NCI-H187 (cell line): ENCODE data around the gene DLGAP5.

ENCODE experiments used
- DNase-seq, 2 experiments: peaks; one replicate each; lab custom pipeline; 2025; lab: John Stamatoyannopoulos, UW

The DLGAP5 gene

GRCh38 chr14:55180434-55180833 is 11.0 kb downstream of the DLGAP5 start:
- no peak for DNase-seq

- DNase-seq, result no peak
These were observed 11.4 kb downstream of the DLGAP5 start for GRCh38 chr14:55180006-55180405.

GRCh38 chr14:55170526-55170925 is 20.9 kb downstream of the DLGAP5 start:
- DNase-seq, result no peak

- no peak for DNase-seq
These were observed 30.4 kb downstream of the DLGAP5 start for GRCh38 chr14:55160989-55161388.

GRCh38 chr14:55158412-55158811 is 33.0 kb downstream of the DLGAP5 start:
- DNase-seq, result no peak

GRCh38 chr14:55157080-55157479 is 34.3 kb downstream of the DLGAP5 start:
- no peak for DNase-seq

- no peak for DNase-seq
These were observed 37.4 kb downstream of the DLGAP5 start for GRCh38 chr14:55153951-55154350.

- DNase-seq, result no peak
These were observed 39.2 kb downstream of the DLGAP5 start for GRCh38 chr14:55152052-55152753.

GRCh38 chr14:55151601-55152000 is 39.8 kb downstream of the DLGAP5 start:
- DNase-seq, result no peak

- no peak for DNase-seq
These were observed 45.0 kb downstream of the DLGAP5 start for GRCh38 chr14:55146425-55146824.

GRCh38 chr14:55142466-55142865 is 48.9 kb downstream of the DLGAP5 start:
- no peak for DNase-seq

GRCh38 chr14:55141825-55142224 is 49.6 kb downstream of the DLGAP5 start:
- DNase-seq, result no peak

- DNase-seq, result no peak
These were observed 51.5 kb downstream of the DLGAP5 start for GRCh38 chr14:55139696-55140509.

GRCh38 chr14:55139141-55139540 is 52.2 kb downstream of the DLGAP5 start:
- no peak for DNase-seq

GRCh38 chr14:55138091-55138490 is 53.3 kb downstream of the DLGAP5 start:
- no peak for DNase-seq

- DNase-seq, result no peak
These were observed 54.2 kb downstream of the DLGAP5 start for GRCh38 chr14:55136885-55137786.

- DNase-seq, result no peak
These were observed 55.1 kb downstream of the DLGAP5 start for GRCh38 chr14:55136241-55136640.

- no peak for DNase-seq
These were observed 58.0 kb downstream of the DLGAP5 start for GRCh38 chr14:55133416-55133815.

- peak in 1 of 2 experiments; percentile 21 for DNase-seq
These were observed 59.8 kb downstream of the DLGAP5 start for GRCh38 chr14:55131370-55132137.

- DNase-seq, result no peak
These were observed 61.2 kb downstream of the DLGAP5 start for GRCh38 chr14:55130196-55130550.

GRCh38 chr14:55129428-55130195 is 61.8 kb downstream of the DLGAP5 start:
- no peak for DNase-seq
